OCI-LY3 (cell line): ENCODE results near the gene THBS1.

Source experiments
- H2AFZ ChIP-seq: fragments of 200-600, 300-600 bp; shearing (Covaris generic); 2 replicates; pipeline ENCODE4 v1.6.0; 2014; ENCODE audit warnings: antibody characterized with exemption, low read depth, low read length
- H3K27ac ChIP-seq: fragments of 200-600, 300-600 bp; sonication (generic); 2 replicates; pipeline ENCODE4 v1.5.1; 2014; ENCODE audit warnings: mild to moderate bottlenecking, low read length, moderate library complexity, mixed read lengths
- H3K27me3 ChIP-seq: fragments of 200-600, 300-600 bp; sonication (generic); 2 replicates; pipeline ENCODE4 v1.6.1; 2014; ENCODE audit warnings: low read depth, low read length, mixed read lengths
- H3K36me3 ChIP-seq: fragments of 200-600, 300-600 bp; sonication (generic); replicated peaks from 2 replicates; pipeline ENCODE3; 2014; ENCODE audit warnings: low read depth, low read length, mixed read lengths
- H3K4me1 ChIP-seq: fragments of 300-600, 200-600 bp; sonication (generic); 2 replicates; pipeline ENCODE4 v1.6.1; 2014; ENCODE audit warnings: low read length, mixed read lengths
- H3K4me2 ChIP-seq: fragments of 200-600, 300-600 bp; sonication (generic); 2 replicates; pipeline ENCODE4 v1.6.1; 2014; ENCODE audit warnings: low read length, mixed read lengths
- H3K4me3 ChIP-seq: fragments of 300-600, 200-600 bp; sonication (generic); 2 replicates; pipeline ENCODE4 v1.5.1; 2014; ENCODE audit warnings: antibody characterized with exemption, mild to moderate bottlenecking, low read length, moderate library complexity
- H3K79me2 ChIP-seq: fragments of 300-600, 200-600 bp; shearing (Covaris generic); 2 replicates; pipeline ENCODE4 v1.6.1; 2014; ENCODE audit warnings: mild to moderate bottlenecking, low read length, mixed read lengths
- H3K9ac ChIP-seq: fragments of 300-600, 200-600 bp; shearing (Covaris generic); 2 replicates; pipeline ENCODE4 v1.6.0; 2014; ENCODE audit warnings: mild to moderate bottlenecking, low read length, moderate library complexity
- H3K9me3 ChIP-seq: fragments of 200-600, 300-600 bp; shearing (Covaris generic); 2 replicates; pipeline ENCODE4 v1.6.1; 2014; ENCODE audit warnings: low read length, mixed read lengths; ENCODE audit not compliant: insufficient read depth
- H4K20me1 ChIP-seq: fragments of 200-600, 300-600 bp; sonication (generic); 2 replicates; pipeline ENCODE4 v1.6.1; 2016; ENCODE audit warnings: low read length, mixed read lengths; ENCODE audit not compliant: insufficient read depth
- CTCF ChIP-seq: fragments of 200-600, 300-600 bp; sonication (generic); IDR thresholded peaks from 2 replicates; pipeline ENCODE4 v1.5.1; 2014; ENCODE audit warnings: antibody characterized with exemption, low read length, low read depth
- EZH2phosphoT487 ChIP-seq: fragments of 200-600 bp; shearing (Covaris generic); IDR thresholded peaks from 2 replicates; pipeline ENCODE4 v1.6.1; 2018; ENCODE audit warnings: antibody characterized with exemption, mixed run types, low read depth

The THBS1 gene

GRCh38 chr15:39578851-39579486, 1.9 kb upstream of the THBS1 start:
- no peaks in the 10 kb centered on the region for H3K9me3 ChIP-seq
- no peak overlapping the region for H3K4me3 ChIP-seq
- peak overlapping the region; percentile 93; the same call in 1 of the 2 replicates for H3K9ac ChIP-seq
- no peak overlapping the region for H3K27ac ChIP-seq
- H3K27me3 ChIP-seq = no peaks in the 10 kb centered on the region
- H4K20me1 ChIP-seq = no peaks in the 10 kb centered on the region
- no peaks in the 10 kb centered on the region for H3K36me3 ChIP-seq
- H3K4me1 ChIP-seq = peaks cover 16% of the 10 kb centered on the region
- no peak overlapping the region for H2AFZ ChIP-seq
- TF ChIP-seq EZH2phosphoT487 = no peak
- peak overlapping the region; percentile 99 for H3K4me2 ChIP-seq
- H3K79me2 ChIP-seq = no peaks in the 10 kb centered on the region

GRCh38 chr15:39579487-39580116, 1.3 kb upstream of the THBS1 start:
- peak overlapping the region; percentile 59 for H3K27ac ChIP-seq
- H3K4me2 ChIP-seq = peak overlapping the region; percentile 99
- H2AFZ ChIP-seq = peak overlapping the region; percentile 70
- no peak for TF ChIP-seq CTCF
- TF ChIP-seq EZH2phosphoT487 = no peak
- H3K27me3 ChIP-seq = no peaks in the 10 kb centered on the region
- H3K4me3 ChIP-seq = peak overlapping the region; percentile 81
- no peaks in the 10 kb centered on the region for H4K20me1 ChIP-seq
- H3K4me1 ChIP-seq = peaks cover 16% of the 10 kb centered on the region
- H3K36me3 ChIP-seq = no peaks in the 10 kb centered on the region
- H3K9me3 ChIP-seq = no peaks in the 10 kb centered on the region
- peak overlapping the region; percentile 93 for H3K9ac ChIP-seq
- no peaks in the 10 kb centered on the region for H3K79me2 ChIP-seq

GRCh38 chr15:39580117-39580484, 778 bp upstream of the THBS1 start:
- peak overlapping the region; percentile 59 for H3K27ac ChIP-seq
- peaks cover 16% of the 10 kb centered on the region for H3K4me1 ChIP-seq
- no peaks in the 10 kb centered on the region for H4K20me1 ChIP-seq
- no peak for TF ChIP-seq EZH2phosphoT487
- peak; percentile 94 for TF ChIP-seq CTCF
- no peaks in the 10 kb centered on the region for H3K9me3 ChIP-seq
- H3K4me2 ChIP-seq = peak overlapping the region; percentile 99
- peak overlapping the region; percentile 70 for H2AFZ ChIP-seq
- H3K27me3 ChIP-seq = no peaks in the 10 kb centered on the region
- H3K4me3 ChIP-seq = peak overlapping the region; percentile 81
- H3K79me2 ChIP-seq = no peaks in the 10 kb centered on the region
- H3K9ac ChIP-seq = peak overlapping the region; percentile 93
- H3K36me3 ChIP-seq = no peaks in the 10 kb centered on the region

GRCh38 chr15:39581242-39581792, 438 bp downstream of the THBS1 start:
- H3K4me2 ChIP-seq = no peak overlapping the region
- H3K27ac ChIP-seq = no peak overlapping the region

More at GRCh38 chr15:39581242-39581792, 438 bp downstream of the THBS1 start:
- TF ChIP-seq CTCF = no peak
- TF ChIP-seq EZH2phosphoT487 = no peak
- Histone ChIP-seq H3K36me3 (no peaks in the 10 kb centered on the region), H3K4me3 (no peak overlapping the region), H3K79me2 (no peaks in the 10 kb centered on the region), H2AFZ (no peak overlapping the region), H3K27me3 (no peaks in the 10 kb centered on the region), H3K9ac (no peak overlapping the region), H4K20me1 (no peaks in the 10 kb centered on the region), H3K4me1 (peaks cover 16% of the 10 kb centered on the region), H3K9me3 (no peaks in the 10 kb centered on the region)
